ENCODE data around the gene TACC3. TPM values are rescaled to one million over a fixed set of nuclear protein-coding genes. Genes with fewer than 3 reads are reported as not detected.

Gene TACC3
- total RNA-seq, 1 experiment from 2014 or later, result 106 TPM

GRCh38 chr4:1718095-1718850 lies 3.0 kb upstream of the TACC3 start:
- TF ChIP-seq SIN3A (IDR thresholded peaks at IDR 0.05; ENCODE audit: borderline replicate concordance, insufficient read depth, low read depth, low read length), result no peak
- TF ChIP-seq TCF7L2 (IDR thresholded peaks at IDR 0.05; ENCODE audit: low read depth, low read length), result no peak
- no peak for TF ChIP-seq REST (IDR thresholded peaks at IDR 0.05; ENCODE audit: insufficient read depth in 1 of 2, low read depth in 2 of 2, low read length in 1 of 2)
- no peak for TF ChIP-seq CTCF (IDR thresholded peaks at IDR 0.05)
- no peak for TF ChIP-seq POLR2AphosphoS5 (IDR thresholded peaks at IDR 0.05; ENCODE audit: low read depth, low read length)
- in situ Hi-C loops (cut with HindIII; ENCODE audit: low pct_unique_long_range_greater_than_20kb, low sequenced_read_pairs), result no loop called here
- Histone ChIP-seq H3K4me1 (ENCODE audit: control insufficient read depth, insufficient read depth, low read length) (peaks cover 41% of the 10 kb centered on the region), H3K27ac (ENCODE audit: low read length) (peak overlapping the region; percentile 65), H3K27me3 (ENCODE audit: control insufficient read depth, insufficient read depth, low read length) (no peaks in the 10 kb centered on the region), H3K4me3 (ENCODE audit: low read depth in 2 of 2, low read length in 2 of 2) (no peak overlapping the region), H3K9me3 (ENCODE audit: control insufficient read depth, insufficient read depth, low read depth, low read length) (no peaks in the 10 kb centered on the region), H3K36me3 (ENCODE audit: control insufficient read depth, insufficient read depth, low read length) (peaks cover 7% of the 10 kb centered on the region)
- no peak for ATAC-seq
- CTCF ChIA-PET, result no interaction called here
- no peak for DNase-seq (ENCODE audit: low read depth, low spot score)
- POLR2A ChIA-PET, result no interaction called here
- intact Hi-C loops (cut with micrococcal nuclease; ENCODE audit: unreplicated experiment), result no loop called here
- TSS peak; percentile 72 for BruUV-seq (replicated peaks)

GRCh38 chr4:1720163-1720983 lies 948 bp upstream of the TACC3 start:
- in situ Hi-C loops (cut with HindIII; ENCODE audit: low pct_unique_long_range_greater_than_20kb, low sequenced_read_pairs), result no loop called here
- TF ChIP-seq TCF7L2 (IDR thresholded peaks at IDR 0.05; ENCODE audit: low read depth, low read length), result no peak
- TF ChIP-seq SIN3A (IDR thresholded peaks at IDR 0.05; ENCODE audit: borderline replicate concordance, insufficient read depth, low read depth, low read length), result 0 out of 2 replicates have a peak, but pooled peaks have one; percentile 5
- CTCF ChIA-PET, result no interaction called here
- Histone ChIP-seq H3K27me3 (ENCODE audit: control insufficient read depth, insufficient read depth, low read length) (no peaks in the 10 kb centered on the region), H3K9me3 (ENCODE audit: control insufficient read depth, insufficient read depth, low read depth, low read length) (no peaks in the 10 kb centered on the region), H3K36me3 (ENCODE audit: control insufficient read depth, insufficient read depth, low read length) (peaks cover 7% of the 10 kb centered on the region), H3K4me3 (ENCODE audit: low read depth in 2 of 2, low read length in 2 of 2) (peak overlapping the region; percentile 64 to 69), H3K27ac (ENCODE audit: low read length) (peak overlapping the region; percentile 76), H3K4me1 (ENCODE audit: control insufficient read depth, insufficient read depth, low read length) (peaks cover 36% of the 10 kb centered on the region)
- intact Hi-C loops (cut with micrococcal nuclease; ENCODE audit: unreplicated experiment), result no loop called here
- BruUV-seq (replicated peaks), result no TSS peak
- DNase-seq (ENCODE audit: low read depth, low spot score) (no peak), ATAC-seq (peak; percentile 21)
- POLR2A ChIA-PET, result no interaction called here

Data from Panc1 (cell line).